NCI-H1694 treated with DMSO at 0.1 percent for 48 hours (cell line): Measurements from ENCODE around the gene BEST2.

ENCODE experiments used
- DNase-seq: peaks from one replicate; lab custom pipeline; 2025; lab: John Stamatoyannopoulos, UW

The BEST2 gene

DNA sequence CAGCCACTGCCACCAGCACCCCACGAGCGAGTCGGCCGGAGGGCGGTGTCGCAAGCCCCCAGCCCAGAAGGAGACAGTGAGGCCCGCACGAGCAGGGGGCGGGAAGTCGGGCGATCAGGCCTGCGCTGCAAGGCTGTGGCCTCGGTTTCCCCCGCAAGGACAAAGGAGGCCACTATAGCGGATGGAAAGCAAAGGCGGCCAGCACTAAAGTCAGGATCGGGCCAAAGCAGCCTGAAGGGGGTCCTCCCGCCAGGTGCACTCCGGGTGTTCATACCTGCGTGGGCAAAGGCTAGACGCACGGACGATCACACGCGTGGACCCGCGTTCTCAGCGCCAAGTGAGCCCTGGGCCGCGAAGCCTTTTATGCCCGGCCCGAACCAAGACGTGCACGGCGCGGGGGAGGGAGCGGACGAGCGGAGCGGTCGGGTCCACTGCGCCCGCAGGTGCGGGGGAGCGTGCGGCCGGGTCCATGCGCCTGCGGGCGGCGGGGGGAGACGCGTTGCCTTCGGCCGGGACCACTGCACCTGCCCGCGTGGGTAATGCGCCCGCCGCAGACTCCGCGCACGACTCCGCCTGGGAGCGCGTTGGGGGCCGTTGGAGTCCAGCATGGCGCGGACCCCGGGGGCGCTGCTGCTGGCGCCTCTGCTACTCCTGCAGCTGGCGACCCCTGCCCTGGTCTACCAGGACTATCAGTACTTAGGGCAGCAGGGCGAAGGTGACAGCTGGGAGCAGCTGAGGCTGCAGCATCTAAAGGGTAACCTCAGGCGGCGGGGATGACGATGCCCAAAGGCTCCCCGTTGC is 50.1 kb downstream of the BEST2 start, which contains the start of the genes PRDX2 and THSD8:
TSS of gene PRDX2 (minus strand) at position 335 of the 801 bp plus-strand sequence. CDS start 539 bp downstream, outside the sequence.
TSS of gene THSD8 (plus strand) at position 604 of the 801 bp plus-strand sequence. CDS start at position 607, 3 bp downstream.
- no peak for DNase-seq

DNA sequence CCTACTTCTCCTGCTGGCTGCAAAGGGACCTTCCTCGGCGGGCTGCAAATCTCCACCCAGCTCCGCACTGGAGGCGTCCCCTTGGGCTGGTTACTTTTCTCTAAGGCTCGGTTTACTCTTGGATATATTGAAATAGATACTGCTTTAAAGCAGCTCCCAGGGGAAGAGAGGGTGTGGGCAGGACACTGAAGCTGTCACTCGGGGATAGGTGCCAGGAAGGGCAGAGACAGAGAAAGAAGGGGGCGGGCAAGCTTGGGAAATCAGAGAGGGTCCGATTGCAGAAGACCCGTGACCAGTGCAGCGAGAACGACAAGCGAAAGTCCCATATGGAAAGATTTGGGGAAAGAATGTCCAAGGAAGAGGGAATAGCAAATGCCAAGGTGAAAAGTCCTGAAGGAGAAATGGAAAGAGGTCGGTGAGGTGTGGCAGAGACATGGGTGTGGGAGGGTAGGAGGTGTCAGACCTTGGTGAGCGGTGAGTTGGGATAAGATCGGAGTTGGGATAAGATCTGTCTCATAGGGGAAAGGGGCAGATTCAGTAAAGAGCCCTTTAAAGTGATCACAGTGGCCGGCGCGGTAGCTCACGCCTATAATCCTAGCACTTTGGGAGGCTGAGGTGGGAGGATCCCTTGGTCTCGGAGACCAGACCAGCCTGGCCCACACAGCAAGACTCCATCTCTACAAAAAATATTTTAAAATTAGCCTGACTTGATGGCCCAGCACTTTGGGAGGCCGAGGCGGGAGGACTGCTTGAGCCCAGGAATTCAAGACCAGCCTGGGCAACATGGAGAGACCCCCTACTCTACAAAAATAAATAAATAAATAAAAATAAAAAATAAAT is 50.9 kb downstream of the BEST2 start:
- peak; percentile 16 for DNase-seq

DNA sequence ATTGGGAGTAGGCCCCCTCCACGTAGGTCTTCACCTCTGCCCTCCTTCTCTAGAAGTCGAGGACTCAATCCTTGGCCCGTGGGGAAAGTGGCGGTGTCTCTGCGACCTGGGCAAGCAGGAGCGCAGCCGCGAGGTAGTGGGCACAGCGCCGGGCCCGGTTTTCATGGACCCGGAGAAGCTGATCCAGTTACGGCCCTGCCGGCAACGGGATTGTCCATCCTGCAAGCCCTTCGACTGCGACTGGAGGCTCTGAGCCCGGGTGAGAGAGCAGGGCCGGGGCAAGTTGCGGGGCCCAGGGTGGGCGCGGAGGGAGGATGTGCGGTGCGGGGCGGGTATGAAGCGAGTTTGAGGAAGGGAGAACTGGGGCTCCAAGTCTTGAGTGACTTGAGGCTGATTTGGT is 52.5 kb downstream of the BEST2 start:
- DNase-seq, result no peak

DNA sequence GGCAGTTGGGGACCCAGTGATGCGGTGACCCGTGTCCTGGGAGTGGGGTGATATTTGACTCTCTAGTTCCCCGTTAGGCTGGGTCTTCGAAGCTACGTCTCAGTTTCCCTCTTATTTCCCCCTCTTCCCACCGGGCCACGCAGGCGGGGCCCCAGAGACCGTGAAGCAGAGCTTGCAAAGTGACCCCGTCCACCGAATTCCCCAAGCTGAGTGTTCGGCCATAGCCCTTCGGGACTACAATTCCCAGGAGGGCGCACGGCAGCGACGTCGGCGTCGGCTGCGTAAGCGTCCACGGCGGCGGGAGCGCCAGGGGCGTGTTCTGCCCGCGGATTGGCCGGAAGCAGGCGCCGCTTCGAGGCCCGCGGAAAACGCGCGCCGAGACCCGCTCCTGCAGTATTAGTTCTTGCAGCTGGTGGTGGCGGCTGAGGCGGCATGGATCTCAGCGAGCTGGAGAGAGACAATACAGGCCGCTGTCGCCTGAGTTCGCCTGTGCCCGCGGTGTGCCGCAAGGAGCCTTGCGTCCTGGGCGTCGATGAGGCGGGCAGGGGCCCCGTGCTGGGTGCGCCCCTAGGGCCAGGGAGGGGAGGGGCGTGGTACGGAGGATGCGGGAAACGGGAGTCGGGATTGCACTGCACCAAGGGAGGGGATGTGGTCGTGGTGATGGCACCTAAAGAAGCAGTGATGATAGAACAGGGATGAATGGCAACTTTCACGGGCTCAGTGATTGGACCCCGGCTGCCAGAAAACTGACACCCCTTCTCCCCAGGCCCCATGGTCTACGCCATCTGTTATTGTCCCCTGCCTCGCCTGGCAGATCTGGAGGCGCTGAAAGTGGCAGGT is 54.9 kb downstream of the BEST2 start, which contains the start of gene RNASEH2A:
TSS of gene RNASEH2A (plus strand) at position 343 of the 840 bp plus-strand sequence. CDS start at position 433, 90 bp downstream.
- DNase-seq, result peak; percentile 79
